SKM-1 (cell line): Measurements from ENCODE around the gene DBF4B.

Experiments used
- DNase-seq: peaks from one replicate; lab custom pipeline; 2025; ENCODE audit not compliant: unreplicated experiment; lab: John Stamatoyannopoulos, UW

The DBF4B gene

DNA sequence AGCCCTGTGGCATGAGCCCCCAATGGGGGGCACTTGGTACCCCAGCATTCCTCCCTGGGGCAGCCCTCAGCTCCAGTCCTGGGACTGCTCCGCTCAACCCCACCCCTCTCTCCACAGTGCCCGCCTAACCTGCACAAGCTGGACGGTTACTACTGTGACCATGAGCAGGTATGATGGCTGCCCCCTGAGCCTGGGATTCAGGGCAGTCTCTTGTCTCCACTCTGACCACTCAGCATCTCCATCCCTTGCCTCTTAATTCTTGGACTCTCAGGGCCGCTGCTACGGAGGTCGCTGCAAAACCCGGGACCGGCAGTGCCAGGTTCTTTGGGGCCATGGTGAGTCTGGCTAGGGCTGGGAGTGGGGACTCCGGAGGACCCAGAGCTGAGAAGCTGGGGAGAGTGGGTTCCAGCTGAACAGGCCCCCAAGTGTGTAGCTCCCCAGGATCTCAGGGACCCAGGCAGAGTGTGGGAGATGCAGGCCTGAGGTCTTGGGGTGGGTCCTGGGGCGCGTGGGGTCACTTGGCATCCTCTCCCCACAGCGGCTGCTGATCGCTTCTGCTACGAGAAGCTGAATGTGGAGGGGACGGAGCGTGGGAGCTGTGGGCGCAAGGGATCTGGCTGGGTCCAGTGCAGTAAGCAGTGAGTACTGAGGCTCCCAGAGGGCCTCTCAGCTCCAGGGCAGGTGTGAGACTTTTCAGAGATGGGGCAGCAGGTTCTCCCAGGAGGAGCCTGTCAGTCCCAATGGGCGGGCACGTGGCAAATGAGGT is 68.3 kb downstream of the DBF4B start:
- no peak for DNase-seq

DNA sequence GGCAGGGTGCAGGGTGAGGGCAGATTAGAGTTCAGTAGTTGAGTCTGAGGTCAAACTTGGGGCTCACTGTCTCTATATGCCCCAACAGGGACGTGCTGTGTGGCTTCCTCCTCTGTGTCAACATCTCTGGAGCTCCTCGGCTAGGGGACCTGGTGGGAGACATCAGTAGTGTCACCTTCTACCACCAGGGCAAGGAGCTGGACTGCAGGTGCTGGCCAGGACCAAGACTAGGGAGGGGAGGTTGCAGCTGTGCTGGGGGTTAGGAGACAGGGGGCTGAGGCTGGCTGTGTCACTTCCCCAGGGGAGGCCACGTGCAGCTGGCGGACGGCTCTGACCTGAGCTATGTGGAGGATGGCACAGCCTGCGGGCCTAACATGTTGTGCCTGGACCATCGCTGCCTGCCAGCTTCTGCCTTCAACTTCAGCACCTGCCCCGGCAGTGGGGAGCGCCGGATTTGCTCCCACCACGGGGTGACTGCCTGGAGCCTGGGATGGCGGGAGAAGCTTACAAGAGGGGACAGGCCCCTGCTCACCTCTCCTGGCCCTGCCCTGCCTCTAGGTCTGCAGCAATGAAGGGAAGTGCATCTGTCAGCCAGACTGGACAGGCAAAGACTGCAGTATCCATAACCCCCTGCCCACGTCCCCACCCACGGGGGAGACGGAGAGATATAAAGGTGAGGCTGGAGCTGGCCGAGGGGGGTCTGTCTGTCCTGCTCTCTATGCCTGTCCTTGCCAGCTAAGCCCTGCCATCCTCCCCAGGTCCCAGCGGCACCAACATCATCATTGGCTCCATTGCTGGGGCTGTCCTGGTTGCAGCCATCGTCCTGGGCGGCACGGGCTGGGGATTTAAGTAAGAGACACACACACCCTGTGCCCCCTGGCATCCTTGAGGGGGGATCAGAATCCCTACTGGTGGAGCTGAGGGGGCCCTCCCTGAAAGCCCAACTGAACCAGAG is 69.2 kb downstream of the DBF4B start:
- no peak for DNase-seq

DNA sequence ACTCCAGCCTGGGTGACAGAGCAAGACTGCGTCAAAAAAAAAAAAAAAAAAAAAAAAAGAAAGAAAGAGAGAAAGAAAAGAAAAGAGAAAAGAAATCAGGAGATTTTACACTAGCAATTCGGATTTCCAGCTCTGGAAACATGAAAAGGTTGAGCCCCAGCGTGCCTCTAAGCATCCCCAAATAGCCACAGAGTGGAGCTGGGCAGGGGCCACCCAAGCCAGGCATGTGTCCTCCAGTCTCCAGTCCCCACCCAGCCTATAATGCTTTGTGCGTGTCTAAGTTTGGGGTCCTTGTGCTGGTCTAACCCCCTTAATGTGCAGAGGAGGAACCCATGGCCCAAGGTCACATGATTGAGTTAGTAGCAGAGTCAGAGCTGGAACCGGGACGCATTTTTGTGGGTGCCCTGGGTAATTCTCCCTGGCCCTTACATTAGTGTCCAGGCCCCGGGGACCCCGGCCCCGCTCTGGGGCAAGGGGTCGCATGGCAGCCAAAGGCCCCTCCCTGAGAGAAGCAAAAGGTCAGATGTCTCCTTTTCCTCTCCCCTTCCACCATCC is 70.3 kb downstream of the DBF4B start:
- no peak for DNase-seq

DNA sequence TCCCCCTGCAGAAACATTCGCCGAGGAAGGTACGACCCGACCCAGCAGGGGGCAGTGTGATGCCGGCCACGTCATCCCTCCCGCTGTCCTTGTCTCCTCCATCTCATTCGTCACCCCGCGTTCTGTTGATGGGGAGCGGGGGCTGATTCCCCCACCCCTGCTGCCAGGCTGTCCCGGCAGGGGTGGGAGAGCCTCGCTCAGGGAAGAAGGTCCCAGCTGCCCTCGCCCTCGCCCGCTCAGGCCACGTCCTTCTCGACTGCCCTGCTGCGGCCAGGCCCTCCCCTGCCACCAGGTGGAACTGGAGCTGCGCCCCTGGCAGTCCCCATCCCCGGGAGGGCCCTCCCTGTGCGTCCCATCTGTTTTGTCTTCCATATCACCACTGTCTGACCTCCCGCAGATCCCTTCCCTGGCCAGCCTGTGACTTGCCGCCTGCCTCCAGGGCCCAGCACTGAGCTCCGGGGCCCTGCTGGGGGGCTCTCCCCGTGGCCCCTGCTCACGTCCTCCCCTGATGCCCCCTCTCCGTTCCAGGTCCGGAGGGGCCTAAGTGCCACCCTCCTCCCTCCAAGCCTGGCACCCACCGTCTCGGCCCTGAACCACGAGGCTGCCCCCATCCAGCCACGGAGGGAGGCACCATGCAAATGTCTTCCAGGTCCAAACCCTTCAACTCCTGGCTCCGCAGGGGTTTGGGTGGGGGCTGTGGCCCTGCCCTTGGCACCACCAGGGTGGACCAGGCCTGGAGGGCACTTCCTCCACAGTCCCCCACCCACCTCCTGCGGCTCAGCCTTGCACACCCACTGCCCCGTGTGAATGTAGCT is 71.0 kb downstream of the DBF4B start:
- DNase-seq = peak; percentile 20

DNA sequence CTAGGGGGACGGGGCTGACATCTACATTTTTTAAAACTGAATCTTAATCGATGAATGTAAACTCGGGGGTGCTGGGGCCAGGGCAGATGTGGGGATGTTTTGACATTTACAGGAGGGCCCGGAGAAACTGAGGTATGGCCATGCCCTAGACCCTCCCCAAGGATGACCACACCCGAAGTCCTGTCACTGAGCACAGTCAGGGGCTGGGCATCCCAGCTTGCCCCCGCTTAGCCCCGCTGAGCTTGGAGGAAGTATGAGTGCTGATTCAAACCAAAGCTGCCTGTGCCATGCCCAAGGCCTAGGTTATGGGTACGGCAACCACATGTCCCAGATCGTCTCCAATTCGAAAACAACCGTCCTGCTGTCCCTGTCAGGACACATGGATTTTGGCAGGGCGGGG is 71.7 kb downstream of the DBF4B start:
- no peak for DNase-seq

DNA sequence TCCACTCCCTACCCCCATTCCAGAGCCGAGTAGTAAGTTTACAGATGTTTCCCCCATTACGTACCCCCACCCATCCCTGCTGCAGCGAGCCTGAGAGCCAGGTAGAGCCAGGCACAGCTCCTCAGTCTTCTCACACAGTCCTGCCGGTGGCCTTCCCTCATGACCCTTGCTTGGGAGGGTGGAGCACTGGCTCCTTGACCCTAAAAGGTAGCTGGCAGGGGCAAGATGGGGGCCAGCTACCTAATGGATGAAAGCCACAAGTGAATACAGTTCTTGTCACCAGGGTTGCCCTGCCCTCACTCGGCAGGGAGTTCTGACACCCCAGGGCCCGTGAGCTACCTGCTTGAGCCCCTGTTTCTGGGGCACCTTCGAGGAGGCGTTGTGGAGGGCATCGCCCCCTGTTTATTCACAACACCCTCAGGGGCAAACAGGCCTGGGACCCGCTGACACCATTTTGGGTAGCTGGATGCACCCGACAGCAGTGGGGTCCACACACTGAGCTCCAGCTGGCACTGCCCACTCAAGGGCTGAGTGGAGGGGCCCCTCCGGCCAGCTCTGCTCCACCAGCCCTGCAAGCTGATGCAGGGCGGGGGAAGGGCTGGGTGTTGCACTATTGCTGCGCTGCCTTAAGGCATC is 72.5 kb downstream of the DBF4B start:
- DNase-seq = no peak

DNA sequence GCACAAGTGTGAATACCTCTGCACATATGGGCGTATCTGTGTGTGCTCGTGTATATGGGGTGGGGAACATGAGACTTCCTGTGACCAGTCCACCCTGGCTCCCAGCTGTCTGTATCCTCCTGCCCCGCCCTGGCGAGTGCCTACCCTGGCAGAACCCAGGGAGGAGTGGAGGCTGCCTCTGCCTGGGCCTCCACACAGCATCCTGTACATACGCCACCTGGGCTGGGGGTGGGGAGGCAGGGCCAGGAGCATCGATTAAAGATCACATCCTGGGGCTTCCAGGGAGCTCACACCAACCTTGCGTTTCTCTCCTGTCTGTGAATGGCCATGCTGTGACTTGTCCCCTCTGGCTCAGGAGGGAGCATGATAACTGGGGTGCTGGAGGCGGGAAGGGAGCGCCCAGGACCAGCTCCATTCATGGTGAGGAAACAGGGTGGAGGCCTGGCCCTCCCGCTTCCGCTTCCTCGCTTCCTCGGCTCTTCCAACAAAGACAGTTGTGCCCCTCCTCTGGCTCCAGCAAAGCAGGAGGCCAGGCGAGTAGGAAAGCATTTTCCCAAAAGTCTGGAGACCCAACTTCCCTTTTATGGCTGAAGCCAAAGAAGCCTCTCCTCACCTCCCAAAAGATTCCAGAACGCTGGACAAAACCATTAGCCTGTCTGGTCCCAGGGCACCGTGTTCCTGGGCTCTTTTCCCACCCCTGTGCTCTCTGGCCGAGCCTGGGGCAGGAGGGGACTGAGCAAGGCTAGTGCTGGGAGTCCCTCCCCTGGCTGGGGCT is 73.3 kb downstream of the DBF4B start:
- no peak for DNase-seq

DNA sequence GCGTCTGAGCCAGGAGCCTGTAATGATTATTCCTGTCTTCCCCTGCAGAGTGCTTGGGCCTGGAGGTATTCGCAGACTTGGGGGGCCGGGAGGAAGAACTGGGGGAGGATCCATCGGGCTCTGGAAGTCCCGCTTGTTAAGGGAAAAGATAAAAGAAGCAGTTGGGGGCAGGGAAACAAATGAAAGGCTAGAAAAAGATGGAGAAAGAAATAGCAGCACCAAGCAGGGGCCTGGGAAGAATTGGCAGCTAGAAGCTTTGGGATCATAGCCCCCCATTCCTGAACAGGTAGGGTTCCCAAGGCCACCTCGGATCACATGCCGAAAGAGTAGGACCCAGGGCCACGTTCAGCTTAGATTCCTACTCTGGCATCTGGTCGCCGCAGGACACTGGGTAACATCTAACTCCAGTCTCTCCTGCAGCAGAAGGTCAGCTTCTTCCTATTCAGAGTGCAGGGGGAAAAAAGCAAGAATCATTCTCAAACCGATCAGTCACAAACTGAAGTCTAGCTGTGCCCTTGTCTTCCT is 73.9 kb downstream of the DBF4B start:
- no peak for DNase-seq

DNA sequence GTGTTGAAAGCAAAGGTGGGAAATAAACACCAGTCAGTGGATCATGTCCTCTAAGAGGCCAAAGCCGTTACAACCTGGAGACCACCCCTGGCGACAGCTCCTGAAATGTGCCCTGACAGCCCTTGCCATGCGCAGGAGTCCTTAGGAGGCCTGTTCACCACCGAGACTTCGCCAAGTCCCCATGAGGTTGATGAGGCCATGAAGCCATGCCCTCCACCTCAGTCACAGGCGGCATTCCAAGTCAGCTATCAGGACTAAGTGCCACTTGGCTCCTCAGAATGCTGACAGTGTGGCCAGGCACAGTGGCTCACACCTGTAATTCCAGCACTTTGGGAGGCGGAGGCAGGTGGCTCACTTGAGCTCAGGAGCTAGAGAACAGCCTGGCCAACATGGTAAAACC is 77.5 kb downstream of the DBF4B start:
- no peak for DNase-seq

DNA sequence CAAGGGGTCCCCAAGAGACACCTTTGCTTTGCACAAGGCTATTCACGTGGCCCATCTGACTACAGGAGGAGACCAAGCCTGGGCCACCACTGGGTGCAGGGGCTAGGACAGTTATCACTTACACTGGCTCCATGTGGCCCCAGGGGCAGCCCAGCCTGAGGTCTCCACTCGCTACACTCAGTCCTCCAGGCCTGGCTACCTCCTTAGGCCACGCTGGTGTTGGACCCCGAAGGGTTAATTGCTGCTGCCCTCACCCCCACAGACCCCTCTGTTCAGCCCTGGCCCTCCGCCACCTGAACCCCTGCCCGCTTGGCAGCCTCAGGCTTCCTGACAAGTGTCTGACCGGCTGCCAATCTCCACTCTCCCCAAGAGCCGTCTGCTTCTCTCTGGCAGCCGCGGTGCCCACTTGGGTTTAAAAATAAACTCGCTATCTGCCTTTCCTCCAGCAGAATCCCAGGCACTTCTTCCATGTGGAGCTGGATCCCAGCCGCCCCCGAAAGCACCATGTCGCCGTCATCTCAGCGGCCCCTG is 78.2 kb downstream of the DBF4B start:
- DNase-seq = no peak

DNA sequence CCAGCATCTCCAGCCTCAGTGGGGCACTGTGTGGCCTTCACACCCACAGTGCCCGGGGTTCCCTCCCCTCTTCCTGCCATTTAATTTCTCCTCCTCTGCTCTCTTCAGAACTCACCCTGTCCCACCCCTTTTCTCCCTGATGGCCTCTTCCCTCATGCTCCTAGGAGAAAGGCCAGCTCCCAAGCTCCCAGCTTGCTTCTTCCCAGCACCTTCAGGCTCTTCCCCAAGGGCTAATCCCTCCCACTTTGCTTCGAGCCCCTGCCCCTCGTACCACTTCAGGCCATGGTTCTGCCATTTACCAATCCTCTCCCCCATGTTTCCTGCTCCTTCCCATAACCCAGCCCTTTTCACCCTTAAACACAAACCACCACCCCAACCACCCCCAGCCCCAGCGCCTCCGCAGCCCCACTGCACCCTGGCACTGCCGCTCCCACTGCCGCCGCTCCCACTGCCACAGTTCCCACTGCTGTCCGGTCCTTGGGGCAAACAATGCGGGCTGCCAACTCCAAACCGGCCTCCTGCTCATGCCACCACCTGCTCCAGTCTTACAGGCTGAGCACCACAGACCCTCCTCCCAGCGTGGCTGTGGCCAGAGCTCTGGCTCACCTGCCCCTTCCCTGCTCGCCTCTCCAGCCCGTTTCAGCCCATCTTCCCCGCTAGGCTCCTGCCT is 78.9 kb downstream of the DBF4B start:
- no peak for DNase-seq

DNA sequence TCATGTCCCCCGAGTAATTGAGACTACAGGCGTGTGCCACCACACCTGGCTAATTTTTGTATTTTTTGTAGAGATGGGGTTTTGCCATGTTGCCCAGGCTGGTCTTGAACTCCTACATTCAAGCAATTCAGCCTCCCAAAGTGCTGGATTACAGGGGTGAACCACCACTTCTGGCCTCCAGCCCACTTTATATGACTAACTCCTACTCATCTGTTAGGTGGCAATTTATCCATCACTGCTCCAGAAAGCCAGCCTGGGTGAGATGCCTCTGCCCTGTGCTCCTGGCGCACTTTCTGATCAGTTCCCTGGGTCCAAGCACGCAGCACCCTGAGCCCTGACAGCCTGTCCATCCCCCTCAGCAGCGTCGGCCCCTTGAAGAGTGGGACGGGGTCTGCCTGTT is 79.7 kb downstream of the DBF4B start:
- no peak for DNase-seq

DNA sequence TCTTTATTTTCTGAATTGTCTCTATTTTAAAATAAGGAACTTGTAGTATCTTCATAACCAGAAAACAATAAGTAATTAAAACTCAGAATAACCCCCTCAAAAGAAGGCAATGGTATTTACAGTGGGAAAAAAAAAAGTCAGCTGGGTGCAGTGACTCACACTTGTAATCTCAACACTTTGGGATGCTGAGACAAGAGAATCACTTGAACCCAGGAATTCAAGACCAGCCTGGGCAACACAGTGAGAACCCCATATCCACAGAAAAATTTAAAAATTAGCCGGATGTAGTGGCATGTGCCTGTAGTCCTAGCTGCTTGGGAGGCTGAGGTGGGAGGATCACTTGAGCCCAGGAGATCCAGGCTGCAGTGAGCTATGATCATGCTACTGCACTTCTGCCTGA is 83.8 kb downstream of the DBF4B start:
- DNase-seq = no peak

DNA sequence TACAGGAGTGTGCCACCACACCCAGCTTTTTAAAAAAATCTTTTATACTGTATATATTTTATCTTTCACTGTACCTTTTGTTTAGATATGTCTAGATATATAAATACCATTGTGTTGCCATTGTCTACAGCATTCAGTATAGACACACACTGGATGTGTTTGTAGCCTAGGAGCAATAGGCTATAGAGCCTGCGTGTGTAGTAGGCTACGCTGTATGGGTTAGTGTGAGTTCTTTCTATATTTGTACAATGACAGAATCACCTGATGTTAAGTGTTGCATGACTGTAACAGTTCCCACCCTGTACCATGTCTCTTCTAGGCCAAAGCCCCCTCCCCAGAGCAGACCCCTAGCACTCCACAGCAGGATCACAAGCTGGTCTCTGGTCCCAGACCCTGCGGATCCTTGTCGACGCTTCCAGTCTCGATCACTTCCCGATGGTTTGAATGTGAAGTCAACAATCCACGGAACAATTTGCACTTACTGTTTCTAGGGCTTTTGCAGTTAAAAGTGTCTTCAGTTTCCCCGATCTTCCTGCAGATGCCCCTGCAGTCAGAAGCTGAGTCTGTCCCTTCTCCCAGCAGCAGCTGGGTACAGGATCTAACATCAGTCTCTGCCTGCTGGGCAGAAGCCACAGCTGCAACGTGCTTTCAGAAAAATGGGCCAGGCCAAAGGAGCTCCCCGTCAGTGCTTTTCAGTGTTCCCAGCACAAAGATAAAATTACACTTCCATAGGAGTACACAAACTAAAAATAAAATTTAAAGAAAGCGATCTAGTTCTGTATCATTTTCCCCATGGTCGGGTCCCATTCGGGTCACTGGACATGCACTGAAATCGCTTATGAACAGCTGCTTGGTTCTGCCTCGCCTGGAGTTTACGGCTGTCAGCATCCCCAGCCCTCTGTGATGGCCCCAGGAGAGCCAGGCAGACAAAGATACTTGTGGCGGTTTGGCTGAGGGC is 85.7 kb downstream of the DBF4B start:
- no peak for DNase-seq

DNA sequence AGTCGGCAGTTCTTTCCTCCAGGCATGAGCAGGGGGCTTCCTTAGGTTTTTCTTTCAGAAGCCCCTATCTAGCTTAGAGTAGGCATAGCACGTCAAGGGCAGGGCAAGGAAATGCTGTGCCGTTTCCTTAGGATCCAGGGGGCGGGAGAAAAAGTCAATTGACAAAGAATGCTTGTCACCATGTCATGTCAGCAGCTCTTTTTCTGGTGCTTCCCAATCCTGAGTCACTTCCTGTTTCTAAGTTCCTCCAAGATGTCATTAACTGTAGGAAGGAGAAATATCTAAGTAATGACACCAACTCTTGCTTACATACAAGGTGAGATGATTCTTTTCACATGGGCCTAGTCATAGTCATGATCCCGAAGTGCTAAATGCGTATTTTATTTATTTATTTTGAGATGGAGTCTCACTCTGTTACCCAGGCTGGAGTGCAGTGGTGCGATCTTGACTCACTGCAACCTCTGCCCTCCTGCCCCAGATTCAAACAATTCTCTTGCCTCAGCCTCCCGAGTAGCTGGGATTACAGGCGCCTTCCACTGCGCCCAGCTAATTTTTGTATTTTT is 86.5 kb downstream of the DBF4B start:
- DNase-seq = peak; percentile 47

DNA sequence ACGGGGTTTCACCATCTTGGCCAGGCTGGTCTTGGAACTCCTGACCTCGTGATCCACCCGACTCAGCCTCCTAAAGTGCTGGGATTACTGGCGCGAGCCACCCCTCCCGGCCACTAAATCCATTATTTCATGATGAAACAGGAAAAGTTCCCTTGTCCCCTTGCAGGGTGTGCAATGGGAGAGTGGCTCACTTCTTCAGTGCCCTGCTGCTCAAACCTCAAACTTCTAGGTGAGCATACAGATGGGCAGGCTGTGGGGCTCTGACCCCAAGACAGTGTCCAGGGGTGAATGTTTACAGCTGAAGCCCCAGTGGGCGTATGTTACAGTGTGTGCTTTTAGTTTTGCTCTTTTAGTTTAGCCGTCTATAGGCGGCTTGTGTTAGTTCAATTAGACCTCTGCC is 87.0 kb downstream of the DBF4B start:
- DNase-seq = no peak

DNA sequence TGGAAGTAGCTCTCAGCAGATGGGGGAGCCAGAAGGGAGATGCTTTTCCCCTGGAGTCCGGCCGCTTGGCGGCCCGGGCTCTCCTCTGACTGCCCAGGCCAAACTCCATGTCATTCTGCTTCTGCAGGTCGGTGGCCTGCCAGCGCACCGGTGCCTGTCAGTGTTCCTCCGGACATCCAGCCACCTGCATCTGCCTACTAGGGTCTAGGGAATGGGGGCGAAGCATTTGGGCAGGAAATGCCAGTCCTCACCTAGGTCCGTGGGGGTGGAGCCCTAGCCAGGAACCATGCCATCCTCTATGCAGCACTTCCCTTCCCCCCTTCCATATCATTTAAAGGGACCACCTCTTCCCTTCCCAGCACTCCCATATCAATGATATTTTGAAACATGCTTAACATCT is 87.5 kb downstream of the DBF4B start:
- DNase-seq = no peak
